A673 (cell line): ENCODE results near the gene RPL29. TPM values are rescaled to one million over a fixed set of nuclear protein-coding genes. Genes with fewer than 3 reads are reported as not detected.

Experiments
- BruUV-seq: library from RNA; stranded (reverse); fragments of 400-500 nt; replicated peaks from 2 replicates; lab custom pipeline; 2021; lab: Mats Ljungman, UMichigan
- CTCF ChIA-PET: fragments of 300-600 bp; sonication (Branson Sonifier 250); formaldehyde crosslinking; loops from one replicate; lab custom pipeline; 2022; ENCODE audit warnings: antibody characterized with exemption; lab: Charles Lee
- POLR2A ChIA-PET: fragments of 300-600 bp; sonication (Branson Sonifier 250); formaldehyde crosslinking; loops from one replicate; lab custom pipeline; 2022; ENCODE audit warnings: antibody characterized with exemption; ENCODE audit not compliant: low non-redundant PET; lab: Charles Lee
- DNase-seq: peaks from one replicate; pipeline ENCODE4 v3.0.0-alpha.2; 2015; ENCODE audit warnings: low spot score
- H3K27ac ChIP-seq: fragments of 200-600 bp; sonication (generic); 2 replicates; pipeline ENCODE4 v1.5.1; 2016; ENCODE audit warnings: mixed run types, low read depth, mild to moderate bottlenecking, mixed read lengths, antibody characterized with exemption, low read length; ENCODE audit not compliant: poor library complexity, severe bottlenecking
- H3K27me3 ChIP-seq: fragments of 200-600 bp; sonication (generic); replicated peaks from 2 replicates; pipeline ENCODE4 v1.6.1; 2017; ENCODE audit warnings: mixed run types, low read depth, mild to moderate bottlenecking, mixed read lengths, antibody characterized with exemption, low read length; ENCODE audit not compliant: insufficient read depth, poor library complexity
- H3K36me3 ChIP-seq: fragments of 200-600 bp; sonication (generic); 2 replicates; pipeline ENCODE4 v1.6.1; 2016; ENCODE audit warnings: mixed run types, mild to moderate bottlenecking, mixed read lengths, antibody characterized with exemption, low read length; ENCODE audit not compliant: insufficient read depth, poor library complexity, severe bottlenecking
- H3K4me1 ChIP-seq: fragments of 200-600 bp; sonication (generic); 2 replicates; pipeline ENCODE4 v1.6.1; 2017; ENCODE audit warnings: mixed run types, mild to moderate bottlenecking, mixed read lengths, antibody characterized with exemption, low read length; ENCODE audit not compliant: insufficient read depth, poor library complexity, severe bottlenecking
- H3K4me3 ChIP-seq: fragments of 200-600 bp; sonication (generic); 2 replicates; pipeline ENCODE4 v1.5.1; 2016; ENCODE audit warnings: low read depth, mixed run types, mild to moderate bottlenecking, mixed read lengths, low read length; ENCODE audit not compliant: poor library complexity, severe bottlenecking
- H3K9me3 ChIP-seq: fragments of 200-600 bp; sonication (generic); 2 replicates; pipeline ENCODE4 v1.6.1; 2016; ENCODE audit warnings: mixed run types, low read depth, mild to moderate bottlenecking, mixed read lengths, antibody characterized with exemption, low read length; ENCODE audit not compliant: poor library complexity, severe bottlenecking
- EZH2 ChIP-seq: fragments of 200-600 bp; sonication (generic); IDR thresholded peaks from 2 replicates; pipeline ENCODE4 v1.6.1; 2017; ENCODE audit warnings: borderline replicate concordance, low read depth, mild to moderate bottlenecking, mixed read lengths, antibody characterized with exemption, low read length; ENCODE audit not compliant: poor library complexity, severe bottlenecking
- intact Hi-C: fragments of 100-400 bp; cut with micrococcal nuclease; formaldehyde crosslinking; loops from one replicate; pipeline ENCODE4 v1.10.0; 2022; ENCODE audit not compliant: unreplicated experiment
- total RNA-seq: library from RNA; stranded (reverse); gene quantifications from 2 replicates; pipeline ENCODE4 v1.2.3, GENCODE V29; 2021
- TF ChIP-seq, protein P1 (sequence below): fragments of 300-800, 200-600 bp; sonication (generic); conservative IDR thresholded peaks from 2 replicates; pipeline ENCODE4 v1.5.1; 2017; ENCODE audit warnings: low read depth, mild to moderate bottlenecking, antibody characterized with exemption, low read length, moderate library complexity, mixed read lengths

RPL29 gene
- total RNA-seq, 1 experiment from 2014 or later = 624 TPM

DNA sequence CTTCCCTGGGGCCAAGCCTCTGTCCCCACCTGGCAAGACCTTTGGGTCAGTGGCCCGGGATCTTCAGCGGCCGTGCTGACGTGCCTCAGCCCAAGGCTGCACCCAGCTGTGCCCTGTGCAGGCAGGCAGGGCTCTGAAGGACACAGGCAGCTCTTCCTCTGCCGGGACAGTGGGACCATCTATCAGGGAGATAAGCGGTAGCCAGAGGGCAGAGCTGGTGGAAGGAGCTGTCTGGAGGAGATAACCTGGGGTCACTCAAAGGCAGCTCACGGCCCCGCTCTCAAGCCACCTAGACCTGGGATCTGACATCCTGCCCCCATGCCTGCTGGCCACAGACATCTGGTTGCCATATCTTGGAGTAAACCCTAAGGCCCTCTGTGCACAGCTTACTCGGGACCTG, 33.4 kb upstream of the RPL29 start:
- BruUV-seq = no TSS peak
- no peaks in the 10 kb centered on the region for H3K27me3 ChIP-seq
- H3K4me3 ChIP-seq = no peak overlapping the region
- H3K36me3 ChIP-seq = no peaks in the 10 kb centered on the region
- ChIA-PET CTCF (no interaction called here), POLR2A (no interaction called here)
- H3K4me1 ChIP-seq = no peaks in the 10 kb centered on the region
- TF ChIP-seq, protein P1, sequence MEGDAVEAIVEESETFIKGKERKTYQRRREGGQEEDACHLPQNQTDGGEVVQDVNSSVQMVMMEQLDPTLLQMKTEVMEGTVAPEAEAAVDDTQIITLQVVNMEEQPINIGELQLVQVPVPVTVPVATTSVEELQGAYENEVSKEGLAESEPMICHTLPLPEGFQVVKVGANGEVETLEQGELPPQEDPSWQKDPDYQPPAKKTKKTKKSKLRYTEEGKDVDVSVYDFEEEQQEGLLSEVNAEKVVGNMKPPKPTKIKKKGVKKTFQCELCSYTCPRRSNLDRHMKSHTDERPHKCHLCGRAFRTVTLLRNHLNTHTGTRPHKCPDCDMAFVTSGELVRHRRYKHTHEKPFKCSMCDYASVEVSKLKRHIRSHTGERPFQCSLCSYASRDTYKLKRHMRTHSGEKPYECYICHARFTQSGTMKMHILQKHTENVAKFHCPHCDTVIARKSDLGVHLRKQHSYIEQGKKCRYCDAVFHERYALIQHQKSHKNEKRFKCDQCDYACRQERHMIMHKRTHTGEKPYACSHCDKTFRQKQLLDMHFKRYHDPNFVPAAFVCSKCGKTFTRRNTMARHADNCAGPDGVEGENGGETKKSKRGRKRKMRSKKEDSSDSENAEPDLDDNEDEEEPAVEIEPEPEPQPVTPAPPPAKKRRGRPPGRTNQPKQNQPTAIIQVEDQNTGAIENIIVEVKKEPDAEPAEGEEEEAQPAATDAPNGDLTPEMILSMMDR = no peak
- TF ChIP-seq EZH2 = no peak
- H3K27ac ChIP-seq = no peak overlapping the region
- H3K9me3 ChIP-seq = no peaks in the 10 kb centered on the region
- intact Hi-C loops = no loop called here
- no peak for DNase-seq

DNA sequence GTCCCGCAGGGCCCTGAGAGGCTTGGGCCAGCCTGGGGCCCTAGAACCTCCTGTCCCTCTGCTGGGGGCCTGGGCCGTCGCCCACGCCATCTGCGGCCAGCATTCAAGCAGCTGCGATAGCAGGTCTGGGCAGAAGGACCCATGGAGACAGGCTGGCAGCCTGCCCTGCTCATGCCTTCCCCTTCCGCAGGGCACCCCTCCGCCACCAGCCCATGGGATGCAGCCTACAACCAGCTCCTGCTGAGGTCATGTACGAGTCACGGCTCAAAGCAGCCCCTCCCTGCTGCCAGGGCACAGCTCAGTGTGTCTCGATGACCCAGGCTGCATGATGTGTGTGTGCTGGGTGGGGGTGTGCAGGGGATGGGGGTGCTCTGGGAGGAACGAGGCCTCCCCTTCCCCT, 32.9 kb upstream of the RPL29 start:
- Histone ChIP-seq H3K9me3 (no peaks in the 10 kb centered on the region), H3K27me3 (no peaks in the 10 kb centered on the region), H3K36me3 (no peaks in the 10 kb centered on the region), H3K27ac (no peak overlapping the region), H3K4me3 (no peak overlapping the region), H3K4me1 (no peaks in the 10 kb centered on the region)
- ChIA-PET CTCF (no interaction called here), POLR2A (no interaction called here)
- BruUV-seq = no TSS peak
- TF ChIP-seq, protein P1 = no peak
- no peak for TF ChIP-seq EZH2
- DNase-seq = no peak
- intact Hi-C loops = no loop called here

GRCh38 chr3:52026041-52026440, 30.3 kb upstream of the RPL29 start:
- Histone ChIP-seq H3K4me3 (no peak overlapping the region), H3K27me3 (no peaks in the 10 kb centered on the region), H3K27ac (no peak overlapping the region), H3K4me1 (peaks cover 10% of the 10 kb centered on the region), H3K9me3 (no peaks in the 10 kb centered on the region), H3K36me3 (no peaks in the 10 kb centered on the region)
- no peak for DNase-seq
- TF ChIP-seq, protein P1 = no peak
- TF ChIP-seq EZH2 = no peak
- ChIA-PET POLR2A (no interaction called here), CTCF (no interaction called here)
- no TSS peak for BruUV-seq
- intact Hi-C loops = no loop called here
